Adipose tissue (tissue), 3 donors: ENCODE results near the gene CLGN. TPM values are rescaled to one million over a fixed set of nuclear protein-coding genes. Genes with fewer than 3 reads are reported as not detected.

Experiments
- H3K27ac ChIP-seq: one replicate; pipeline ENCODE4 v1.5.1; 2013; ENCODE audit warnings: low read depth, low read length
- WGBS, 3 donors: extraction: QIAGEN DNeasy Blood & Tissue Kit; methylation state at CpG; one replicate each; pipeline ENCODE4 v1.1.7; 2013; 5-methylcytosine and 5-hydroxymethylcytosine counted together
- polyA plus RNA-seq, 3 donors: library from polyadenylated mRNA; stranded (reverse); fragments of 200-250 nt; gene quantifications; one replicate each; pipeline ENCODE4 v1.2.3, GENCODE V29; 2013
- donor health status: healthy with polysubstance abuse.
- donor health status: Bipolar disorder and iron deficiency.
- donor health status: healthy.

Gene CLGN
- polyA plus RNA-seq, 3 donors, result 0.10 to 0.93 (median 0.11) TPM

DNA sequence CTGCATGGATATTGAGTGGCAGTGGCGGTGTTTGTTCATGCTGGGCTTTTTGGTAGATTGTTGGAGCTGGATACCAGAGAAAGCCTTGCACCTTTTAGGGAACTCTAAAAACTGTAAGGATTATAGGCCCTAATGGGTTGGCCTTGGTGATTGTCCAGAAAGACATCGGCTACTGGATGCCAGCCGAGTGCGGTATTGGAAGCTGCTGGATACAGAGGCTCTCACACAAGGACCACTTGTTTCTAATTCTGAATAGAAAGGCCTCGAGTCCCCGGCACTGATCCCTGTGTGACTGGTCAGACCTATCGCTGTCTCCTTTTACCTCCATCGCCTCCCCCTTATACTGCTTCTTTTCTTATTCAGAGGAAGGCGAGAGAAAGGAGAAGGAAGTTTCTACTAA lies 81.3 kb downstream of the CLGN start:
- no peak overlapping the region for H3K27ac ChIP-seq

DNA sequence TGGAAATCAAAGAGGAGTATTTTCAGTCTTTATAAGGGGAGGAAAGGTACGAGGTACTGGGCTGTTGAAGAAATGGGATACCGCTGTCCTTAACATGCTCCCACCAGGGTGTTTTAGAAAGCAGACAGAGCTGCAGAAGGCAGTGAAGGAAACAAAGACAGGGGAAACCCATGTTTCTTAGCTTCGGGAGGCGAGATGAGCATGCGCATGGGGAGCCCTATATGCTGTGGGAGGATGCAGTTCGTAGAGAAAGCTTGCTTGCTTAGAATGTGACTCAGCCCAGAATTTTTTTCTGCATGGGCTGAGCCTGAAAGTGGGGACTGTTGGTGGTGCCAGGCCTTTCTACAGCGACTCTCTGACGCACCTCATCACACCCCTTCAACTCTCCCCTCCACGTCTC lies 82.8 kb downstream of the CLGN start:
- WGBS, 3 donors, result 37 to 91% (median 86%) methylated on average over 9 of the region's 9 CpGs
- H3K27ac ChIP-seq, result no peak overlapping the region

More for the DNA sequence above, 81.3 kb downstream of the CLGN start:
- 55 to 90% (median 86%) methylated on average over 9 of the region's 9 CpGs for WGBS, 3 donors

DNA sequence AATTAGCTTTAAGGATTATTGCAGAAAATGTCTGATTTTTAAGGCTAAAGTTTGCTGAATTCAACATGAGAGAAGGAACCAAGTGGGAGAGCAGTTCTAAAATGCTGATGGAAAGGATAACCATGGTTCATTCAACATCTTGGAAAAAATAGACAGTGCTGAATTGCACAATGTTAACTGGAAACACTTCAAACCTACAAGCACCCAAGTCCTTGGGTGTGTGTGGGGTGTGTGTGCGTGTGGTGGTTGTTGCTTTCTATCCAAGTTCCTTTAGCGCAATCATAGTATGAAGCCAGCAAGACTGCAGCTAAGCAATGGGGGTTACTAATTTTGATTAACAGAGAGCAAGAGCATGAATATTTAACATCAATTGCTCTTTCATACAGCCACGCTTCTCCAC lies 83.3 kb downstream of the CLGN start:
- 29 to 73% (median 71%) methylated on average over 3 of the region's 3 CpGs for WGBS, 3 donors
- H3K27ac ChIP-seq, result no peak overlapping the region

DNA sequence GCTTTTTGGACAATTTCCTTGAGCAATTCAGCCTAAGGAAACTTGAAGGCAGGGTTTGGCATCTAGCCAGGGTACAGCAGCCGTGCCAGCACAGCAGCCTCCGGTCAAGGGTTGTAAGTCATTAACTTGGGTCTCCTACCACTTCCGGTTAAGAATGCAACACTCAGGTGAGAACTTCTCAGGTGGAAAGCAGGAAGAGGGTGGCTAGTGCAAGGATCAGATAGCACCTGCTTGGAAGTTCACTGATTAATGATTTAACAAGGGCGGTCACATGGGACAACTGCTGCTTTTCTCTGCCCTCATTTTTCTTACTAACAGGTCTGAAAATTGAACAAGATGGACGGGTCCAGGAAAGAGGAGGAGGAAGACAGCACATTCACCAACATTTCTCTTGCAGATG lies 84.1 kb downstream of the CLGN start:
- 3 to 12% (median 12%) methylated on average over 5 of the region's 5 CpGs for WGBS, 3 donors
- no peak overlapping the region for H3K27ac ChIP-seq

DNA sequence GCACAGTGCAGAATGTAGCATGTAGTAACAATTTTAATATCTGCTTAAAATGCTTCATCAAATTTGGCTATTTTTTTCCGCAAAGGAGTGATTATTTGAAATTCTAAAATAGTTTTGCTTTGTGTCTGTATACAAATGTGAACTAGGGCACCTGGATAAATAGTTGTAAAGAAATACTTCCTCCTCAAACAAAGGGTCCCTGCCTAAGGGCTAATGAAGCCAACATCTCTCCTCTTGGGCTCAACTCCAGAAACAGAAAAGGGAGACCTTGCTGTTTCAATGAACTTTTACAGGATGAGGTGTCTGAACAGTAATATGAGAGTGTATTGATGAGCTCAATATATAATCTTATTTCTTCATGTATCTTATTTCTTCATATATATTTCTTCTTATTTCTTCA lies 84.8 kb downstream of the CLGN start:
- WGBS, 3 donors, result 36 to 87% (median 84%) methylated on average over 1 of the region's 1 CpG
- no peak overlapping the region for H3K27ac ChIP-seq

Other genes with a start within 250 kb of the CLGN start
- gene SCOC, start 54.0 kb downstream of the CLGN start, polyA plus RNA-seq, result 10 to 100 TPM; 35.1 to 59.3 (median 38.2) TPM
- not detected for gene MGAT4D, start 70.6 kb upstream of the CLGN start, polyA plus RNA-seq
- gene ELMOD2, start 96.5 kb upstream of the CLGN start, polyA plus RNA-seq, result 1 to 10 TPM; 4.9 to 7.1 (median 5.2) TPM
- 1 to 10 TPM in 2 of 3 donors, under 1 TPM in 1; 0.56 to 5.1 (median 1.8) TPM for gene UCP1, start 141.3 kb upstream of the CLGN start, polyA plus RNA-seq